Measurements from ENCODE around the gene TMEFF2. TPM values are rescaled to one million over a fixed set of nuclear protein-coding genes. Genes with fewer than 3 reads are reported as not detected.

The TMEFF2 gene
- total RNA-seq, 4 donors from 2014 or later: 0.16 to 0.46 (median 0.17) TPM; not detected in 1

- H3K4me3 ChIP-seq (ENCODE audit: low read depth, poor library complexity, severe bottlenecking): peak overlapping the region; percentile 26
- TF ChIP-seq POLR2A (IDR thresholded peaks at IDR 0.05) (no peak), CTCF (IDR thresholded peaks at IDR 0.05) (no peak)
- intact Hi-C loops (cut with DNase I; ENCODE audit: low total_unique reads): no loop called here
- peak in 1 of 2 donors; percentile 80 for DNase-seq (ENCODE audit: low spot score in 2 of 2)
- 1% methylated on average over 44 of the region's 44 CpGs for WGBS, 2 donors
Measured at GRCh38 chr2:192195548-192196418, 1.1 kb upstream of the TMEFF2 start.

- intact Hi-C loops (cut with DNase I; ENCODE audit: low total_unique reads): no loop called here
- 2 to 4% methylated on average over 22 to 48 of the region's 48 CpGs for WGBS, 2 donors
- peak in 1 of 2 donors; percentile 84 for DNase-seq (ENCODE audit: low spot score in 2 of 2)
- H3K4me3 ChIP-seq (ENCODE audit: low read depth, poor library complexity, severe bottlenecking): no peak overlapping the region
- TF ChIP-seq CTCF (IDR thresholded peaks at IDR 0.05) (no peak), POLR2A (IDR thresholded peaks at IDR 0.05) (no peak)
Measured at GRCh38 chr2:192194265-192194865, 368 bp downstream of the TMEFF2 start.

DNA sequence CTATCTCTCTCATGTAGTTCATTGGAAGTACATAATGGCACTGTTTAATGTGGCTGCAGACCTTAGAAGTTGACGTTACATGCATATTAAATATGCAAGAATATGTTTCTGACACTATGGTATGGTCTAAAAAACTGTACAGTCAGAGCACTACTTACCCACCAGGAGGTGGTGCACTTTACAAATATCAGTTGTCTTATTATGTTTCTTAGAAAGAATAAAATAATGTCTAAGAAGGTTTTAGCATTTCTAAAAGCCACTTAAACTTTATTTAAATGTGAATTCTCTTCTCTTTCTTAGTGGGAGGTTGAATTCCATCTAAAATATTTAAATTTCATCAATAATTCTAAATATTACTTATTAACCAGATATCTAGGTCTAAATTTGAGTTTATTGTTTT is 4.3 kb downstream of the TMEFF2 start:
- no peak overlapping the region for H3K4me3 ChIP-seq (ENCODE audit: low read depth, poor library complexity, severe bottlenecking)
- intact Hi-C loops (cut with DNase I; ENCODE audit: low total_unique reads): no loop called here
- 39 to 40% methylated on average over 1 of the region's 1 CpG for WGBS, 2 donors
- no peak for DNase-seq (ENCODE audit: low spot score in 2 of 2)
- TF ChIP-seq POLR2A (IDR thresholded peaks at IDR 0.05): no peak
- no peak for TF ChIP-seq CTCF (IDR thresholded peaks at IDR 0.05)

- WGBS, 2 donors: 78 to 82% methylated on average over 5 of the region's 5 CpGs
- no peak overlapping the region for H3K4me3 ChIP-seq (ENCODE audit: low read depth, poor library complexity, severe bottlenecking)
- DNase-seq (ENCODE audit: low spot score in 2 of 2): no peak
- TF ChIP-seq CTCF (IDR thresholded peaks at IDR 0.05) (no peak), POLR2A (IDR thresholded peaks at IDR 0.05) (no peak)
- intact Hi-C loops (cut with DNase I; ENCODE audit: low total_unique reads): no loop called here
Measured at GRCh38 chr2:192186806-192187205, 7.9 kb downstream of the TMEFF2 start.

- intact Hi-C loops (cut with DNase I; ENCODE audit: low total_unique reads): no loop called here
- 93 to 96% methylated on average over 2 of the region's 2 CpGs for WGBS, 2 donors
- no peak for DNase-seq (ENCODE audit: low spot score in 2 of 2)
Measured at GRCh38 chr2:192184349-192184748, 10.4 kb downstream of the TMEFF2 start.

More at GRCh38 chr2:192184349-192184748, 10.4 kb downstream of the TMEFF2 start:
- TF ChIP-seq POLR2A (IDR thresholded peaks at IDR 0.05) (no peak), CTCF (IDR thresholded peaks at IDR 0.05) (no peak)
- H3K4me3 ChIP-seq (ENCODE audit: low read depth, poor library complexity, severe bottlenecking): no peak overlapping the region
